HG03442 (cell line): ENCODE measurements around the gene LIMK1.

ENCODE experiments used
- ATAC-seq: cut with Tn5 transposase; IDR thresholded peaks from one replicate; pipeline ENCODE4 v1.9.1; 2021; ENCODE audit warnings: mild to moderate bottlenecking, moderate library complexity; ENCODE audit not compliant: unreplicated experiment

LIMK1 gene

GRCh38 chr7:74082770-74083116 lies 861 bp upstream of the LIMK1 start:
- ATAC-seq, result no peak

DNA sequence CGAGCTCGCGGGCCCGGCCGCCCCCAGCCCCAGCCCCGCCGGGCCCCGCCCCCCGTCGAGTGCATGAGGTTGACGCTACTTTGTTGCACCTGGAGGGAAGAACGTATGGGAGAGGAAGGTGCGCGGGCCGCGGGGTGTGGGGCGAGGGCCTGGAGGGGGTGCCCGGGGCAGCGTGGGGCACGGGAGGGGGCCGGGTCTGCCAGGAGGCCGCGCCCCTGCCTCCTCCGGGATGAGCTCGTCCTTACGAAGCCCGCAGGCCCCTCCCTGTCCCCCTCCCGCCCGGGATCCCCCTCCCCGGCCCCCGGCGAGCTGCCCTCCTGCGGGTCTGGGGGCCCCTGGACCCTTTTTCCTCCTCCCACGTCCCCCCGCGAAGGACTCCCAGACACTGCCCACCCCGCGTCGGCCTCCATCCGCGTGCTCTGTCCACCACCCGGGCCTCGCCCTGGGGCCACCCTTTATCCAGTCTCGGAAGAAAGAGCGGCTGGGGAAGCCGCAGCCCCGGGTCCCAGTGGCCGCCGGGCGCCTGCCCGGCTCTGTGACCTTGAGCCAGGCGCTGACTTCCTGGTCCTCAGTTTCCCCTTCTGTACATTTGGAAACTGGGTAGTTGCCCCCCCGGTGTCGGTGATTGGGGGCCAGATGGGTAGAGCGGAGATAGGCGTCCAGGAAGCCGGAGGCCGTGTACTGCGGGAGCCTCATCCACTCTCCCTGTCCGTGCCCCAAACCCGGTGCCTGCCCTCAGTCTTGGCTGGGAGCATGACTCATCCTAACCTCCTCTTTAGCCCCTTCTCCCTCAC lies 521 bp downstream of the LIMK1 start:
- ATAC-seq, result peak; percentile 37

DNA sequence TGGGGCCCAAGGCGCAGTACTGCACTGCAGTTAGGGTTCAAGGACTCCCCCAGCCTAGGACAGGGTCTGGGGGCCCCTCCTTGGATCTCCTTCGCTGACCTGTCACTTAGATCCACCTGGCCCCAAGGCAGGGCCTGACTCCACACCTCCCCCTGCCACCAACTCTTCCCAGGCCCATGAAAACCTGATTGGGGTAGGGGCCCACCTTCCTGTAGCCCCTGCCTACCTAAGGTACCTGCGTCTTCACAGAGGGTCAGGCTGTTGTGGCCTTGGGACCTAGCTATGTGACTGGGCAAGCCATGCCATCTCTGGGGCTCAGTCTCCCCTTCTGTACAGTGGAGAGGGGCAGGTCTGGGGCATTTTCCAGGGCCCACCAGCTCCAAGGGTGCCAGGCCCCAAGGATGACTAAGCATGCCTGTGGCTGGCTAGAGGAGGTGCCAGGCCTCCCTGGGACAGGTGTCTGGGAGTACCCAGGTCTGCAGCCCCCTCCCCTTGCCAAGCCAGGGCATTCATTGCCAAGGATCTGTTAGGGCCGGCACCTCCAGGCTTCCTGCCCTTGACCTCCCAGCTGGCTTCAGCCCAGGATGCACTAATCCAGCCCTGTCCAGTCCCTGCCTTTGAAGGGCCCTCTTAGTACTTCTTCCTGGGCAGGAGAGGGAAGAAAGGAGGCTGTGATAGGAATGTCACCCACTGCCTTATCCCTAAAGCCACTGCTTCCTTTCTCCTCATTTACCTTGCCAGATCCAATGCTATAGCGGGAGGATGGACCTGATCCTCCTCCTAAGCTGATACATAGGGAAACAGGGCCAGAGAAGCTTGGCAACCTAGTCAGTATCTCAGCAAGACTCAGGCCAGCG lies 1.3 kb downstream of the LIMK1 start:
- no peak for ATAC-seq

- ATAC-seq, result no peak
Observed at GRCh38 chr7:74087791-74088453, 4.3 kb downstream of the LIMK1 start.

- no peak for ATAC-seq
Observed at GRCh38 chr7:74092321-74092963, 8.8 kb downstream of the LIMK1 start.

DNA sequence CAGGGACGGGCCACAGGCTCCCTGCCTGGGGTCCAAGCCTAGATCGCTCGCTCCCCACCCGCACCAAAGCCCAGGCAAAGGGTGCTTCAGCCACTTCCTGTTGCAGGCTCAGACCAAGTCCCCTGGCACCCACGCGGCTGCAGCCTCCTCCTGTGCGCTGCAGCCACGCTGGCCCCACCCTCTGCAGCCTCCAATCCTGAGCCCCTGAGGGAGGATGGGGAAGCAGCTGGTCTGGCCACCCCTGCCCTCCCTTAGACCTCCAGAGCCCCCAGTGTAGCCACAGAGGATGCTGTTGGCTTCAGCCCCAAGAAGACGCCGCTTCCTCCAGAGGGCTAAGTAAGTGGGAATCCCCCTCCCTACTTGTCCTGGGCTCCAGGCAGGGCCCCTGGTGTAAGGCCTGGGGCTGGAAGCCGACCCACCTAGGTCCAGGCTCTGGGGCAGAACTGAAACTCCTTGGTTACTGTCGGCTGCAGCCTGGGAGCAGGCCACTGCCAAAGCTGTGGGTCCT lies 9.4 kb downstream of the LIMK1 start:
- peak; percentile 60 for ATAC-seq

GRCh38 chr7:74093671-74094223 lies 10.1 kb downstream of the LIMK1 start:
- ATAC-seq, result no peak

DNA sequence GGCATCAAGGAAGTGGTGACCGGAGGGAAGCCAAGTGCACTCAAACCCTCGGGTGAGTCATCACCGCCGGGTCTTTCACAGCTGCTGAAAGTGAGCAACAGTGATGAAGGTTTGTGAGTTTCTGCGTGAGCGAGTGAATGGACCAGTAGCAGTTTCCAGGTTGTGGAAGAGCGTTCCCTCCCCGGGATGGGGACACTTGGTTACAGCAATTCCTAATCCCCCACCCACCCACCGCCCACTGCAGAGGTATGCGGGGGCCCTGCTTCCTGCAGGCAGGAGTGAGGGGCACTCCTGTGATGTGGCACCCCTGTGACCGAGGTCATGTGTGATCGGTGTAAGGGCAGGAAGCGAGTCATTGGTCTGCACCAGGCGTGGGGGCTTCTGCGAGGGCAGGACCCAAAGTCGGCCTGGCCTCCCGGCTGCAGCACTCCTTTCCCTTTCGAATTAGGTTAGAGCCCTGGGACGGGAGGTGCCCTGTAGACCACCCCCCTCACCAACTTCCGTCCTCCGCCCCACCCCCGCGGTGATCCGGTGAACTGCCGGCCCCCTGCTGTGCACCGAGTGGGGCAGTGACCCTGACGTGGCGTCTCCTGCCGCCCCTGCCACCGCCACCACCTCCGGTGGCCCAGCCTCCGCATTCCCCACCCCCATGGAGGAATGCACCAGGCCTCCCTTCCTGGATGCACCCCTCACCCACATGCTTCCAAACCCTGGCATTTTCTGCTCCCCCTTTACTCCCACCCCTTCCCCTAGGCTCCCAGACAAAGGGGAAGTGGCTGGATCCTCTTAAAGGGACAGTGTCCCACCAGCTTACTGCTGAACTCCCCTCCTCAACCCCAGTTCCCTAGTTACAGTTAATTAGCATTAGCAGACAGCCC lies 10.9 kb downstream of the LIMK1 start:
- peak; percentile 42 for ATAC-seq

DNA sequence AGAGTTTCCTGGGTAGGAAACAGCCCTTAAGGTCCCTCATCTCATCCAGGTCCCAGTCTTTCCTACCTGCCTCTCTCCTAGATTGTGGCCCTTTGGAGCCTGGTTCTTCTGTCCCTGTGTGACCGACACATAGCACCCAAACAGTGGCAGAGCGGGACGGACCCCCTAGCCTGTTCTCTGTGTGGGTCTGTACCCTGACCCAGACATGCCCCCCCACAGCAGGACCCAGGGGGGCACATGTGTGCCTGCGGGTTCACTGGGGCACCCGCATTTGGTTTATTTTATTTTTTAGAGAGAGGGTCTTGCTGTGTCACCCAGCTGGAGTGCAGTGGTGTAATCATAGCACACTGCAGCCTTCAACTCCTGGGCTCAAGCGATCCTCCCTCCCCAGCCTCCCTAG lies 11.5 kb downstream of the LIMK1 start:
- ATAC-seq, result no peak

GRCh38 chr7:74097937-74098614 lies 14.5 kb downstream of the LIMK1 start:
- ATAC-seq, result no peak

- ATAC-seq, result no peak
Observed at GRCh38 chr7:74099031-74099430, 15.4 kb downstream of the LIMK1 start.

- peak; percentile 89 for ATAC-seq
Observed at GRCh38 chr7:74101061-74101681, 17.6 kb downstream of the LIMK1 start.

GRCh38 chr7:74103219-74103772 lies 19.7 kb downstream of the LIMK1 start:
- no peak for ATAC-seq

DNA sequence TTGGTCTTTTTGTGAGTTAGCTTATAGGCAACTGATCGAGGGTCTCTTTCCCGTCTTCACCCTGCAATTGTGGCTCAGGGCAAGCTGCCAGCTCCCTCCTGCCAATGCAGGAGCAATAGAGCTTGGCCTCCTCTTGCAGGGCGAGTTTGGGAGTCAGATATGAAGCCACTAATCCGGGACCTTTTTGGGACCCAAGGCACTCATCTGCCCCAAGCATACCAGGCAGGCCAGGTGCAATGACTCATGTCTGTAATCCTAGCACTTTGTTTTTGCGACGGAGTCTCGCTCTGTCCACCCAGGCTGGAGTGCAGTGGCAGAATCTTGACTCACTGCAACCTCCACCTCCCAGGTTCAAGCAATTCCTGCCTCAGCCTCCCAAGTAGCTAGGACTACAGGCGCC lies 21.1 kb downstream of the LIMK1 start:
- ATAC-seq, result no peak

- no peak for ATAC-seq
Observed at GRCh38 chr7:74105992-74106391, 22.4 kb downstream of the LIMK1 start.

- no peak for ATAC-seq
Observed at GRCh38 chr7:74106846-74107245, 23.2 kb downstream of the LIMK1 start.

DNA sequence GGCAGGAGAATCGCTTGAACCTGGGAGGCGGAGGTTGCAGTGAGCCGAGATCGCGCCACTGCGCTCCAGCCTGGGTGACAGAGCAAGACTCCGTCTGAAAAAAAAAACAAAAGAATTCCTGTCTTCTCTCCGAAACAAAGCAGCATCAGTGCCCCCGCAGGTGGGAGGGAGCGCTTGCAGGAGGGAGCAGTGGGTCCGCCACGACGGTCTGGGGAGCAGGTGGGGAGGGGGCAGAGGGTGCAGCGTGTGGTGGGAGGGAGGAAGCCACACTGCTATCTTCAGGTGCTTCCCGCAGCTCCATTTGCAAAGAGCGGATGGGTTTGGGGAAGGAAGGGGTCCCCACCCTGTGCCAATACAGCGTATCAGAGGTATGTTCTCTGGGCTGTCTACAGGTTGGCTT lies 31.7 kb downstream of the LIMK1 start:
- ATAC-seq, result no peak

- no peak for ATAC-seq
Observed at GRCh38 chr7:74116356-74116755, 32.8 kb downstream of the LIMK1 start.
